Astrocyte (in vitro differentiated cells and primary cell): ENCODE measurements around the gene CCN6.
A peak's percentile ranks its signal among the peaks of the same experiment; 100 is the strongest.

Source experiments
- EZH2 ChIP-seq: IDR thresholded peaks from 2 replicates; pipeline ENCODE4 v1.6.1; 2012; ENCODE audit warnings: mild to moderate bottlenecking, low read length, inconsistent platforms; ENCODE audit not compliant: insufficient read depth
- TF ChIP-seq, protein P1 (sequence below): IDR thresholded peaks from 2 replicates; pipeline ENCODE4 v1.5.1; 2011; ENCODE audit warnings: low read depth, mild to moderate bottlenecking, inconsistent platforms, low read length, moderate library complexity; ENCODE audit not compliant: insufficient read depth

DNA sequence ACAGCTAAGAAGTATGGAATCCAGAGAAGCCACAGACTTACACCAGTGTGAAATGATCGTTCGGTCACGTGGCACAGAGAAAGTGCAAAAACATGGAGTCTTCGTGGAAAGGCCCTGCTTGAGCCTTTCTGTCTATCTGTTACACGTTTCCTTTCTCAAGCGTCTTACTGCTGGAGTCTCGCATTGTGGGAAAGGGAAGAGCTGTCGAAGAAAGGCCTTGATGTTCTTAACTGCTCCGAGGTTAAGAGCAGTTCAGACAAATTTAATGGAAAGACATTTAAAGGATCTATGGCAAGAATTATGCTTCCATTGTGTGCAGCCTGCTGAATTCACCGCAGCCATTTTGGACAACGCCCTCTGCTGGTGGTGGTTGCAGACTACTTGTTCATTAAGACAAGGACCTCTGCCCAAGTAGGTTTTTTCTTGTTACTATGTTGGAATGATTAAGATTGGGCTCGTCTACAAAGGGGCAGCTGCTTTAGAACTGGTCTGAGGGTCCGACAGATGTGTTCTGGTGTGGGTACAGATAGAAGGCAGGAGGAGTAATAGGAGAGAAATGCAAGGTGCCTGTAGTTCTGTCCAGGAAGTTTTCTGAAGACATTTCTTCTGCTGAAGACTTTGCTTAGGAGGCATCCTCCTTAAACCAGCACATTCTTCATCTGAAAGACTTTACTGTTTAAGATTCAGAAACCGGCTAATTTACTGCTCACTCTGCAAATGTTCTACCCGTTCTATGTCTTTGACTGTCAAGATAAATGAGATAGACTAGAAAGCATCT lies 24.7 kb upstream of the CCN6 start:
- TF ChIP-seq, protein P1, sequence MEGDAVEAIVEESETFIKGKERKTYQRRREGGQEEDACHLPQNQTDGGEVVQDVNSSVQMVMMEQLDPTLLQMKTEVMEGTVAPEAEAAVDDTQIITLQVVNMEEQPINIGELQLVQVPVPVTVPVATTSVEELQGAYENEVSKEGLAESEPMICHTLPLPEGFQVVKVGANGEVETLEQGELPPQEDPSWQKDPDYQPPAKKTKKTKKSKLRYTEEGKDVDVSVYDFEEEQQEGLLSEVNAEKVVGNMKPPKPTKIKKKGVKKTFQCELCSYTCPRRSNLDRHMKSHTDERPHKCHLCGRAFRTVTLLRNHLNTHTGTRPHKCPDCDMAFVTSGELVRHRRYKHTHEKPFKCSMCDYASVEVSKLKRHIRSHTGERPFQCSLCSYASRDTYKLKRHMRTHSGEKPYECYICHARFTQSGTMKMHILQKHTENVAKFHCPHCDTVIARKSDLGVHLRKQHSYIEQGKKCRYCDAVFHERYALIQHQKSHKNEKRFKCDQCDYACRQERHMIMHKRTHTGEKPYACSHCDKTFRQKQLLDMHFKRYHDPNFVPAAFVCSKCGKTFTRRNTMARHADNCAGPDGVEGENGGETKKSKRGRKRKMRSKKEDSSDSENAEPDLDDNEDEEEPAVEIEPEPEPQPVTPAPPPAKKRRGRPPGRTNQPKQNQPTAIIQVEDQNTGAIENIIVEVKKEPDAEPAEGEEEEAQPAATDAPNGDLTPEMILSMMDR, result peak; percentile 86
- no peak for TF ChIP-seq EZH2
